SK-N-SH (cell line): Measurements from ENCODE around the gene PLXDC1. TPM values are rescaled to one million over a fixed set of nuclear protein-coding genes. Genes with fewer than 3 reads are reported as not detected.
"Not testable (repeated sequence)": the region's sequence is repeated elsewhere in the genome, so short reads cannot be mapped to it uniquely, and the experiment has no call there.

Experiments used
- CTCF ChIA-PET: fragments of 300-600, 350-600 bp; formaldehyde crosslinking; extraction: SDS; loops from one replicate; lab custom pipeline; 2021; lab: Yijun Ruan, JAX
- POLR2A ChIA-PET: fragments of 350-600 bp; sonication (Branson Sonifier 250); formaldehyde crosslinking; extraction: SDS; loops from one replicate; lab custom pipeline; 2020; ENCODE audit warnings: antibody characterized with exemption, inconsistent platforms; lab: Yijun Ruan, JAX
- DNase-seq: peaks from one replicate; pipeline ENCODE4 v3.0.0; 2012
- H2AFZ ChIP-seq: fragments of 200-600 bp; sonication (generic); 2 replicates; pipeline ENCODE4 v1.8.1; 2016; ENCODE audit warnings: antibody characterized with exemption, mild to moderate bottlenecking, low read depth
- H3F3A ChIP-seq: fragments of 200-600 bp; sonication (generic); replicated peaks from 2 replicates; pipeline ENCODE3; 2016; ENCODE audit warnings: antibody characterized with exemption, mild to moderate bottlenecking; ENCODE audit not compliant: insufficient read depth
- H3K27ac ChIP-seq, 2 experiments: fragments of 200-500 bp in 1 of 2; fragments of 200-600 bp in 1 of 2; sonication (Bioruptor generic) in 1 of 2; sonication (generic), shearing (Covaris generic) in 1 of 2; 2 replicates each; pipeline versions ENCODE4 v1.5.1 to v1.6.1; 2014 to 2016; ENCODE audit warnings: low read depth in 2 of 2, inconsistent platforms in 1 of 2, low read length in 1 of 2, mild to moderate bottlenecking in 1 of 2, mixed read lengths in 1 of 2
- H3K27me3 ChIP-seq: fragments of 200-600 bp; sonication (generic), shearing (Covaris generic); 2 replicates; pipeline ENCODE4 v1.6.1; 2016; ENCODE audit warnings: mixed run types; ENCODE audit not compliant: insufficient read depth
- H3K36me3 ChIP-seq, 2 experiments: fragments of 200-500 bp in 1 of 2; fragments of 200-600 bp in 1 of 2; sonication (Bioruptor generic) in 1 of 2; sonication (generic) in 1 of 2; replicated peaks in 1 of 2; 2 replicates each; pipeline versions ENCODE3 to v1.5.1; 2014 to 2016; ENCODE audit warnings: low read length in 1 of 2, mild to moderate bottlenecking in 1 of 2; ENCODE audit not compliant: insufficient read depth in 2 of 2, control insufficient read depth in 1 of 2
- H3K4me1 ChIP-seq, 2 experiments: fragments of 200-500 bp in 1 of 2; fragments of 200-600 bp in 1 of 2; sonication (Bioruptor generic) in 1 of 2; sonication (generic), shearing (Covaris generic) in 1 of 2; 2 replicates each; pipeline versions ENCODE4 v1.5.1 to v1.6.1; 2014 to 2016; ENCODE audit warnings: low read depth in 1 of 2, low read length in 1 of 2, mixed run types in 1 of 2; ENCODE audit not compliant: insufficient read depth in 2 of 2, control insufficient read depth in 1 of 2
- H3K4me2 ChIP-seq: fragments of 200-600 bp; sonication (generic), shearing (Covaris generic); 2 replicates; pipeline ENCODE4 v1.6.1; 2017; ENCODE audit warnings: mixed run types
- H3K4me3 ChIP-seq, 2 experiments: fragments of 200-500 bp in 1 of 2; fragments of 200-600 bp in 1 of 2; sonication (Bioruptor generic) in 1 of 2; sonication (generic), shearing (Covaris generic) in 1 of 2; 2 replicates each; pipeline versions ENCODE4 v1.5.1 to v1.8.1; 2014 to 2016; ENCODE audit warnings: low read depth in 2 of 2, inconsistent platforms in 1 of 2, low read length in 1 of 2, mild to moderate bottlenecking in 1 of 2, mixed read lengths in 1 of 2, moderate library complexity in 1 of 2
- H3K79me2 ChIP-seq: fragments of 200-600 bp; sonication (generic); 2 replicates; pipeline ENCODE4 v1.8.1; 2017; ENCODE audit warnings: mild to moderate bottlenecking; ENCODE audit not compliant: insufficient read depth
- H3K9ac ChIP-seq: fragments of 200-600 bp; sonication (generic); 2 replicates; pipeline ENCODE4 v1.6.1; 2017; ENCODE audit warnings: mixed run types
- H3K9me2 ChIP-seq: fragments of 200-600 bp; sonication (generic); 2 replicates; pipeline ENCODE4 v1.6.1; 2017; ENCODE audit warnings: mixed run types
- H3K9me3 ChIP-seq: fragments of 200-600 bp; sonication (generic); 2 replicates; pipeline ENCODE4 v1.6.1; 2017; ENCODE audit warnings: mixed run types, mild to moderate bottlenecking, moderate library complexity
- H4K20me1 ChIP-seq: fragments of 200-600 bp; sonication (generic); 2 replicates; pipeline ENCODE4 v1.6.1; 2017; ENCODE audit warnings: mild to moderate bottlenecking, mixed run types; ENCODE audit not compliant: insufficient read depth
- ELF1 ChIP-seq: IDR thresholded peaks from 2 replicates; pipeline ENCODE4 v1.4.0; 2012
- EZH2phosphoT487 ChIP-seq: fragments of 200-600 bp; sonication (generic); IDR thresholded peaks from 2 replicates; pipeline ENCODE4 v1.6.1; 2017; ENCODE audit warnings: low read depth, mixed run types, mild to moderate bottlenecking, antibody characterized with exemption, moderate library complexity, borderline replicate concordance
- FOXJ3 ChIP-seq: sonication (generic); formaldehyde crosslinking; IDR thresholded peaks from 2 replicates; pipeline ENCODE4 v1.5.1; 2020; ENCODE audit warnings: mild to moderate bottlenecking, missing genetic modification reagents
- FOXM1 ChIP-seq: IDR thresholded peaks from 2 replicates; pipeline ENCODE4 v1.4.0; 2012; ENCODE audit warnings: low read depth, mild to moderate bottlenecking
- GATA2 ChIP-seq: sonication (generic); formaldehyde crosslinking; IDR thresholded peaks from 2 replicates; pipeline ENCODE4 v1.5.0; 2020; ENCODE audit warnings: mild to moderate bottlenecking, missing genetic modification reagents
- JUND ChIP-seq: IDR thresholded peaks from 2 replicates; pipeline ENCODE4 v1.4.0; 2012
- NFIC ChIP-seq: IDR thresholded peaks from 2 replicates; pipeline ENCODE4 v1.4.0; 2012; ENCODE audit warnings: borderline replicate concordance
- NRF1 ChIP-seq: IDR thresholded peaks from 2 replicates; pipeline ENCODE4 v1.6.1; 2012; ENCODE audit warnings: low read depth, mild to moderate bottlenecking, low read length
- RAD21 ChIP-seq: IDR thresholded peaks from 2 replicates; pipeline ENCODE4 v1.6.1; 2012; ENCODE audit warnings: mild to moderate bottlenecking, low read length
- SIN3A ChIP-seq: IDR thresholded peaks from 2 replicates; pipeline ENCODE4 v1.6.1; 2012; ENCODE audit warnings: low read depth, mild to moderate bottlenecking, low read length, moderate library complexity, borderline replicate concordance
- TCF12 ChIP-seq: IDR thresholded peaks from 2 replicates; pipeline ENCODE4 v1.4.0; 2012
- TEAD4 ChIP-seq: IDR thresholded peaks from 2 replicates; pipeline ENCODE4 v1.4.0; 2012; ENCODE audit warnings: mild to moderate bottlenecking, borderline replicate concordance; ENCODE audit not compliant: insufficient read depth
- WGBS: methylation state at CpG from one replicate; pipeline ENCODE4 v1.1.6; 2017; ENCODE audit warnings: low lambda C conversion rate; 5-methylcytosine and 5-hydroxymethylcytosine counted together
- polyA plus RNA-seq, 3 experiments: library from polyadenylated mRNA; depleted of rRNA; stranded (reverse); fragments of >200 nt; gene quantifications; 2 replicates each; pipeline ENCODE4 v1.2.3, GENCODE V29; 2012
- TF ChIP-seq, protein P1 (sequence below): IDR thresholded peaks from 2 replicates; pipeline ENCODE4 v1.4.0; 2012; ENCODE audit warnings: low read depth, borderline replicate concordance

The PLXDC1 gene
- polyA plus RNA-seq, 1 of the 3 experiments (the other 2 are of a cell fraction), result 1.5 TPM

DNA sequence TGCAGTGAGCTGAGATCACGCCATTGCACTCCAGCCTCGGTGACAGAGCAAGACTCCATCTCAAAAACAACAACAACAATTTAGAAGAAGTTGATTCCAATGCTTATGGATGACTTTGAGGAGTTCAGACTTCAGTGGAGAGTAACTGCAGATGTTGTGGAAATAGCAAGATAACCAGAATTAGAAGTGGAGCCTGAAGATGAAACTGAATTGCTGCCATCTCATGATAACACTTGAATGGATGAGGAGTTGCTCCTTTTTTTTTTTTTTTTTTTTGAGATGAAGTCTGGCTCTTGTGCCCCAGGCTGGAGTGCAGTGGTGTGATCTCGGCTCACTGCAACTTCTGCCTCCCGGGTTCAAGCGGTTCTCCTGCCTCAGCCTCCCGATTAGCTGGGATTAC lies 131.4 kb downstream of the PLXDC1 start:
- H2AFZ ChIP-seq, H3K36me3 ChIP-seq, H3K4me1 ChIP-seq, H3K9me2 ChIP-seq, DNase-seq, H3F3A ChIP-seq, CTCF ChIA-PET, H3K27ac ChIP-seq, H3K4me3 ChIP-seq, H3K9me3 ChIP-seq, POLR2A ChIA-PET, H3K79me2 ChIP-seq, H3K4me2 ChIP-seq, H3K27me3 ChIP-seq, H3K9ac ChIP-seq, H4K20me1 ChIP-seq: not testable (repeated sequence)
- 54% methylated on average over 6 of the region's 6 CpGs for WGBS

DNA sequence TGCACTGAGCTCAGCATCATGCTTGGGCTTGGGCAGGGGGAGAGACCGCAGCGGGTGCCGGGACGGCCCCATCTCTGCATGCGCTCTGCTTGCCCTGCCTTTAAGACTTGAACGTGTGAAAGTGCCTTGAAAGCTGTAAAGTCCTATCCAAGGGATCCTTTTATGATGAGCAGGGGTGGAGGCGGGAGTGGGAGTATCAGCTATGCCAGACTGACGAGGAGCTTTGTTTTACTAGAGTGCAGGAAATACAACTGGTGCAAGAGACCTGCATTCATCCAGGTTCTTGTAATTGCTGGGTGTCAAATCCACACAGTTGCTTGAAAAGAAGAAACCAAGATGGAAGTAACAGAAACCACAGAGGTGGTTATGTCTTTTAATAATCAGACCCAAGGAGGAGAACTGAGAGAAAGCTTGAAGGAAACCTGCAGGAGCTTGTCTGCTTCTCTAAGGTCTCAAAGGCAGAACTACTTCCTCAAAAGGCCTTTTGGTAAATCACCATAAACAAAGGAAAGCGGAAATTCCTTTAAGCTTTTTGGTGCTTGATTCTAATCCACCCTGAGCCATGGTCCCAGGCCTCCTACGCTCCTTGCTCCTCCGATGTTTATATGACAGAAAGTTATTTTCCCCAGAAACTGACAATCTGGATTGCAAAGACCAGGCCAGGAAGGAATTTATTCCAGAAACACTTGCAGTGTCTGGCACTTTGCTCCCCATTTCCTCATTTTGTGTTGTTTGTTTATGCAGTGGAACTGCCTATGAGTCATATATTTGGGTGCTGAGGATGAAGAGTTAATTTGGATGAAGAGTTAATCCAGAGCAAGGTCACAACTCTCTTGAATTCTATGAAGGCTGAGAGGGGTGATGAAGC lies 132.9 kb downstream of the PLXDC1 start:
- DNase-seq, result no peak
- Histone ChIP-seq H3K27me3 (no peaks in the 10 kb centered on the region), H3K9me3 (no peaks in the 10 kb centered on the region), H3K4me2 (no peak overlapping the region), H3K27ac (no peak overlapping the region), H3K9ac (no peak overlapping the region), H3K9me2 (no peaks in the 10 kb centered on the region), H3F3A (no peaks in the 10 kb centered on the region), H3K4me1 (no peaks in the 10 kb centered on the region), H3K36me3 (no peaks in the 10 kb centered on the region), H3K79me2 (no peaks in the 10 kb centered on the region), H4K20me1 (no peaks in the 10 kb centered on the region), H3K4me3 (no peak overlapping the region), H2AFZ (no peak overlapping the region)
- no peak for TF ChIP-seq GATA2 (CRISPR knock-in tag)
- no peak for TF ChIP-seq FOXJ3 (CRISPR knock-in tag)
- no peak for TF ChIP-seq NFIC
- no peak for TF ChIP-seq TCF12
- no peak for TF ChIP-seq SIN3A
- TF ChIP-seq RAD21, result no peak
- TF ChIP-seq EZH2phosphoT487, result no peak
- TF ChIP-seq FOXM1, result no peak
- TF ChIP-seq, protein P1, sequence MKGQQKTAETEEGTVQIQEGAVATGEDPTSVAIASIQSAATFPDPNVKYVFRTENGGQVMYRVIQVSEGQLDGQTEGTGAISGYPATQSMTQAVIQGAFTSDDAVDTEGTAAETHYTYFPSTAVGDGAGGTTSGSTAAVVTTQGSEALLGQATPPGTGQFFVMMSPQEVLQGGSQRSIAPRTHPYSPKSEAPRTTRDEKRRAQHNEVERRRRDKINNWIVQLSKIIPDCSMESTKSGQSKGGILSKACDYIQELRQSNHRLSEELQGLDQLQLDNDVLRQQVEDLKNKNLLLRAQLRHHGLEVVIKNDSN, result no peak
- no peak for TF ChIP-seq ELF1
- TF ChIP-seq TEAD4, result no peak
- TF ChIP-seq JUND, result no peak
- TF ChIP-seq NRF1, result no peak
- WGBS, result 87% methylated on average over 11 of the region's 11 CpGs
- CTCF ChIA-PET, result interaction anchor here (1.6 to 2.8 kb wide), 3 partner anchors 34 to 135 kb away, joined by 3 to 11 read pairs (median 10); no protein-coding TSS in a partner anchor
- POLR2A ChIA-PET, result no interaction called here
